Measurements from ENCODE around the gene BIRC5.

BIRC5 gene

GRCh38 chr17:78211032-78211431 lies 3.0 kb upstream of the BIRC5 start:
- TF ChIP-seq EZH2 (IDR thresholded peaks at IDR 0.05): no peak
- no peak for TF ChIP-seq FOXP2 (optimal IDR thresholded peaks at IDR 0.05; ENCODE audit: control extremely low read depth, extremely low read length, insufficient read depth)
- no peak for TF ChIP-seq POLR2AphosphoS5 (IDR thresholded peaks at IDR 0.05; ENCODE audit: borderline replicate concordance, low read depth, low read length)
- peaks cover 6% of the 10 kb centered on the region for H3K36me3 ChIP-seq (ENCODE audit: insufficient read depth, low read length)
- DNase-seq (ENCODE audit: low read depth, low spot score): no peak
- H3K27ac ChIP-seq: no peak overlapping the region
- no peak overlapping the region for H3K9ac ChIP-seq (ENCODE audit: insufficient read length)
- no peak overlapping the region for H3K4me3 ChIP-seq
- H3K9me3 ChIP-seq (ENCODE audit: low read depth, low read length): no peaks in the 10 kb centered on the region

GRCh38 chr17:78214706-78215061 lies 631 bp downstream of the BIRC5 start:
- Histone ChIP-seq H3K4me3 (peak overlapping the region; percentile 83), H3K9ac (ENCODE audit: insufficient read length) (peak overlapping the region; percentile 88), H3K27ac (peak overlapping the region; percentile 85), H3K9me3 (ENCODE audit: low read depth, low read length) (no peaks in the 10 kb centered on the region), H3K36me3 (ENCODE audit: insufficient read depth, low read length) (peaks cover 35% of the 10 kb centered on the region)
- DNase-seq (ENCODE audit: low read depth, low spot score): no peak
- no peak for TF ChIP-seq POLR2AphosphoS5 (IDR thresholded peaks at IDR 0.05; ENCODE audit: borderline replicate concordance, low read depth, low read length)
- no peak for TF ChIP-seq EZH2 (IDR thresholded peaks at IDR 0.05)
- TF ChIP-seq FOXP2 (optimal IDR thresholded peaks at IDR 0.05; ENCODE audit: control extremely low read depth, extremely low read length, insufficient read depth): no peak

DNA sequence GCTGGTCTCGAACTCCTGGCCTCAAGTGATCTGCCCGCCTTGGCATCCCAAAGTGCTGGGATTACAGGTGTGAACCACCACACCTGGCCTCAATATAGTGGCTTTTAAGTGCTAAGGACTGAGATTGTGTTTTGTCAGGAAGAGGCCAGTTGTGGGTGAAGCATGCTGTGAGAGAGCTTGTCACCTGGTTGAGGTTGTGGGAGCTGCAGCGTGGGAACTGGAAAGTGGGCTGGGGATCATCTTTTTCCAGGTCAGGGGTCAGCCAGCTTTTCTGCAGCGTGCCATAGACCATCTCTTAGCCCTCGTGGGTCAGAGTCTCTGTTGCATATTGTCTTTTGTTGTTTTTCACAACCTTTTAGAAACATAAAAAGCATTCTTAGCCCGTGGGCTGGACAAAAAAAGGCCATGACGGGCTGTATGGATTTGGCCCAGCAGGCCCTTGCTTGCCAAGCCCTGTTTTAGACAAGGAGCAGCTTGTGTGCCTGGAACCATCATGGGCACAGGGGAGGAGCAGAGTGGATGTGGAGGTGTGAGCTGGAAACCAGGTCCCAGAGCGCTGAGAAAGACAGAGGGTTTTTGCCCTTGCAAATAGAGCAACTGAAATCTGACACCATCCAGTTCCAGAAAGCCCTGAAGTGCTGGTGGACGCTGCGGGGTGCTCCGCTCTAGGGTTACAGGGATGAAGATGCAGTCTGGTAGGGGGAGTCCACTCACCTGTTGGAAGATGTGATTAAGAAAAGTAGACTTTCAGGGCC lies 5.5 kb downstream of the BIRC5 start:
- Histone ChIP-seq H3K36me3 (ENCODE audit: insufficient read depth, low read length) (peaks cover 74% of the 10 kb centered on the region), H3K9ac (ENCODE audit: insufficient read length) (no peak overlapping the region), H3K9me3 (ENCODE audit: low read depth, low read length) (no peaks in the 10 kb centered on the region), H3K27ac (no peak overlapping the region), H3K4me3 (no peak overlapping the region)
- TF ChIP-seq EZH2 (IDR thresholded peaks at IDR 0.05) (no peak), POLR2AphosphoS5 (IDR thresholded peaks at IDR 0.05; ENCODE audit: borderline replicate concordance, low read depth, low read length) (no peak), FOXP2 (optimal IDR thresholded peaks at IDR 0.05; ENCODE audit: control extremely low read depth, extremely low read length, insufficient read depth) (no peak)
- DNase-seq (ENCODE audit: low read depth, low spot score): no peak

- no peak for TF ChIP-seq EZH2 (IDR thresholded peaks at IDR 0.05)
- no peak for TF ChIP-seq FOXP2 (optimal IDR thresholded peaks at IDR 0.05; ENCODE audit: control extremely low read depth, extremely low read length, insufficient read depth)
- TF ChIP-seq POLR2AphosphoS5 (IDR thresholded peaks at IDR 0.05; ENCODE audit: borderline replicate concordance, low read depth, low read length): no peak
- Histone ChIP-seq H3K27ac (no peak overlapping the region), H3K4me3 (no peak overlapping the region), H3K36me3 (ENCODE audit: insufficient read depth, low read length) (peaks cover 58% of the 10 kb centered on the region), H3K9me3 (ENCODE audit: low read depth, low read length) (no peaks in the 10 kb centered on the region), H3K9ac (ENCODE audit: insufficient read length) (no peak overlapping the region)
- no peak for DNase-seq (ENCODE audit: low read depth, low spot score)
Measured at GRCh38 chr17:78223061-78223460, 9.0 kb downstream of the BIRC5 start.

DNA sequence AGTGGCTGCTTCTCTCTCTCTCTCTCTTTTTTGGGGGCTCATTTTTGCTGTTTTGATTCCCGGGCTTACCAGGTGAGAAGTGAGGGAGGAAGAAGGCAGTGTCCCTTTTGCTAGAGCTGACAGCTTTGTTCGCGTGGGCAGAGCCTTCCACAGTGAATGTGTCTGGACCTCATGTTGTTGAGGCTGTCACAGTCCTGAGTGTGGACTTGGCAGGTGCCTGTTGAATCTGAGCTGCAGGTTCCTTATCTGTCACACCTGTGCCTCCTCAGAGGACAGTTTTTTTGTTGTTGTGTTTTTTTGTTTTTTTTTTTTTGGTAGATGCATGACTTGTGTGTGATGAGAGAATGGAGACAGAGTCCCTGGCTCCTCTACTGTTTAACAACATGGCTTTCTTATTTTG lies 9.7 kb downstream of the BIRC5 start:
- no peak overlapping the region for H3K9ac ChIP-seq (ENCODE audit: insufficient read length)
- H3K36me3 ChIP-seq (ENCODE audit: insufficient read depth, low read length): peaks cover 52% of the 10 kb centered on the region
- 0 out of 2 replicates have a peak overlapping the region, but pooled peaks have one; percentile 31 for H3K27ac ChIP-seq
- TF ChIP-seq EZH2 (IDR thresholded peaks at IDR 0.05) (no peak), FOXP2 (optimal IDR thresholded peaks at IDR 0.05; ENCODE audit: control extremely low read depth, extremely low read length, insufficient read depth) (no peak), POLR2AphosphoS5 (IDR thresholded peaks at IDR 0.05; ENCODE audit: borderline replicate concordance, low read depth, low read length) (no peak)
- H3K9me3 ChIP-seq (ENCODE audit: low read depth, low read length): no peaks in the 10 kb centered on the region
- no peak overlapping the region for H3K4me3 ChIP-seq
- no peak for DNase-seq (ENCODE audit: low read depth, low spot score)

DNA sequence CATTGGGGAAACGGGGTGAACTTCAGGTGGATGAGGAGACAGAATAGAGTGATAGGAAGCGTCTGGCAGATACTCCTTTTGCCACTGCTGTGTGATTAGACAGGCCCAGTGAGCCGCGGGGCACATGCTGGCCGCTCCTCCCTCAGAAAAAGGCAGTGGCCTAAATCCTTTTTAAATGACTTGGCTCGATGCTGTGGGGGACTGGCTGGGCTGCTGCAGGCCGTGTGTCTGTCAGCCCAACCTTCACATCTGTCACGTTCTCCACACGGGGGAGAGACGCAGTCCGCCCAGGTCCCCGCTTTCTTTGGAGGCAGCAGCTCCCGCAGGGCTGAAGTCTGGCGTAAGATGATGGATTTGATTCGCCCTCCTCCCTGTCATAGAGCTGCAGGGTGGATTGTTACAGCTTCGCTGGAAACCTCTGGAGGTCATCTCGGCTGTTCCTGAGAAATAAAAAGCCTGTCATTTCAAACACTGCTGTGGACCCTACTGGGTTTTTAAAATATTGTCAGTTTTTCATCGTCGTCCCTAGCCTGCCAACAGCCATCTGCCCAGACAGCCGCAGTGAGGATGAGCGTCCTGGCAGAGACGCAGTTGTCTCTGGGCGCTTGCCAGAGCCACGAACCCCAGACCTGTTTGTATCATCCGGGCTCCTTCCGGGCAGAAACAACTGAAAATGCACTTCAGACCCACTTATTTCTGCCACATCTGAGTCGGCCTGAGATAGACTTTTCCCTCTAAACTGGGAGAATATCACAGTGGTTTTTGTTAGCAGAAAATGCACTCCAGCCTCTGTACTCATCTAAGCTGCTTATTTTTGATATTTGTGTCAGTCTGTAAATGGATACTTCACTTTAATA lies 10.4 kb downstream of the BIRC5 start:
- Histone ChIP-seq H3K36me3 (ENCODE audit: insufficient read depth, low read length) (peaks cover 45% of the 10 kb centered on the region), H3K9ac (ENCODE audit: insufficient read length) (no peak overlapping the region), H3K4me3 (no peak overlapping the region), H3K9me3 (ENCODE audit: low read depth, low read length) (no peaks in the 10 kb centered on the region), H3K27ac (peak overlapping the region; percentile 10; the same call in 1 of the 2 replicates)
- TF ChIP-seq EZH2 (IDR thresholded peaks at IDR 0.05): no peak
- no peak; the same call in 1 of the 2 replicates for TF ChIP-seq POLR2AphosphoS5 (IDR thresholded peaks at IDR 0.05; ENCODE audit: borderline replicate concordance, low read depth, low read length)
- TF ChIP-seq FOXP2 (optimal IDR thresholded peaks at IDR 0.05; ENCODE audit: control extremely low read depth, extremely low read length, insufficient read depth): no peak
- no peak for DNase-seq (ENCODE audit: low read depth, low spot score)

DNA sequence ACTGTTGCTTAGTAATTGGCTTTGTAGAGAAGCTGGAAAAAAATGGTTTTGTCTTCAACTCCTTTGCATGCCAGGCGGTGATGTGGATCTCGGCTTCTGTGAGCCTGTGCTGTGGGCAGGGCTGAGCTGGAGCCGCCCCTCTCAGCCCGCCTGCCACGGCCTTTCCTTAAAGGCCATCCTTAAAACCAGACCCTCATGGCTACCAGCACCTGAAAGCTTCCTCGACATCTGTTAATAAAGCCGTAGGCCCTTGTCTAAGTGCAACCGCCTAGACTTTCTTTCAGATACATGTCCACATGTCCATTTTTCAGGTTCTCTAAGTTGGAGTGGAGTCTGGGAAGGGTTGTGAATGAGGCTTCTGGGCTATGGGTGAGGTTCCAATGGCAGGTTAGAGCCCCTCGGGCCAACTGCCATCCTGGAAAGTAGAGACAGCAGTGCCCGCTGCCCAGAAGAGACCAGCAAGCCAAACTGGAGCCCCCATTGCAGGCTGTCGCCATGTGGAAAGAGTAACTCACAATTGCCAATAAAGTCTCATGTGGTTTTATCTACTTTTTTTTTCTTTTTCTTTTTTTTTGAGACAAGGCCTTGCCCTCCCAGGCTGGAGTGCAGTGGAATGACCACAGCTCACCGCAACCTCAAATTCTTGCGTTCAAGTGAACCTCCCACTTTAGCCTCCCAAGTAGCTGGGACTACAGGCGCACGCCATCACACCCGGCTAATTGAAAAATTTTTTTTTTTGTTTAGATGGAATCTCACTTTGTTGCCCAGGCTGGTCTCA lies 11.2 kb downstream of the BIRC5 start:
- Histone ChIP-seq H3K27ac (peak overlapping the region; percentile 10; the same call in 1 of the 2 replicates), H3K36me3 (ENCODE audit: insufficient read depth, low read length) (peaks cover 40% of the 10 kb centered on the region), H3K4me3 (no peak overlapping the region), H3K9me3 (ENCODE audit: low read depth, low read length) (no peaks in the 10 kb centered on the region), H3K9ac (ENCODE audit: insufficient read length) (no peak overlapping the region)
- DNase-seq (ENCODE audit: low read depth, low spot score): no peak
- 0 out of 2 replicates have a peak, but pooled peaks have one; percentile 46 for TF ChIP-seq POLR2AphosphoS5 (IDR thresholded peaks at IDR 0.05; ENCODE audit: borderline replicate concordance, low read depth, low read length)
- TF ChIP-seq FOXP2 (optimal IDR thresholded peaks at IDR 0.05; ENCODE audit: control extremely low read depth, extremely low read length, insufficient read depth): no peak

Measured in SK-N-MC (cell line).